Measurements from ENCODE around the gene MYO1E. TPM values are rescaled to one million over a fixed set of nuclear protein-coding genes. Genes with fewer than 3 reads are reported as not detected.

MYO1E gene
- total RNA-seq, 4 donors from 2014 or later = 23.3 to 99.8 (median 66.5) TPM

GRCh38 chr15:59124261-59124660 lies 248.4 kb downstream of the MYO1E start:
- Histone ChIP-seq H3K27me3 (no peaks in the 10 kb centered on the region), H3K4me3 (no peak overlapping the region), H3K36me3 (no peaks in the 10 kb centered on the region), H3K9me3 (no peaks in the 10 kb centered on the region), H3K27ac (no peak overlapping the region), H3K4me1 (no peaks in the 10 kb centered on the region)
- DNase-seq = no peak
- TF ChIP-seq CTCF (IDR thresholded peaks at IDR 0.05) (no peak), POLR2A (IDR thresholded peaks at IDR 0.05) (no peak)
- intact Hi-C loops (cut with DNase I; ENCODE audit: low total_unique reads) = no loop called here

GRCh38 chr15:59120937-59121336 lies 251.7 kb downstream of the MYO1E start:
- DNase-seq = no peak
- intact Hi-C loops (cut with DNase I; ENCODE audit: low total_unique reads) = no loop called here
- Histone ChIP-seq H3K27ac (no peak overlapping the region), H3K9me3 (no peaks in the 10 kb centered on the region), H3K27me3 (no peaks in the 10 kb centered on the region), H3K4me3 (no peak overlapping the region), H3K4me1 (no peaks in the 10 kb centered on the region), H3K36me3 (no peaks in the 10 kb centered on the region)
- no peak for TF ChIP-seq CTCF (IDR thresholded peaks at IDR 0.05)
- no peak for TF ChIP-seq POLR2A (IDR thresholded peaks at IDR 0.05)

GRCh38 chr15:59119625-59120024 lies 253.0 kb downstream of the MYO1E start:
- Histone ChIP-seq H3K4me3 (no peak overlapping the region), H3K36me3 (no peaks in the 10 kb centered on the region), H3K27me3 (no peaks in the 10 kb centered on the region), H3K4me1 (no peaks in the 10 kb centered on the region), H3K9me3 (no peaks in the 10 kb centered on the region), H3K27ac (no peak overlapping the region)
- TF ChIP-seq CTCF (IDR thresholded peaks at IDR 0.05) = no peak
- no peak for TF ChIP-seq POLR2A (IDR thresholded peaks at IDR 0.05)
- intact Hi-C loops (cut with DNase I; ENCODE audit: low total_unique reads) = no loop called here
- DNase-seq = no peak

GRCh38 chr15:59116771-59117170 lies 255.9 kb downstream of the MYO1E start:
- no peak for DNase-seq
- Histone ChIP-seq H3K36me3 (no peaks in the 10 kb centered on the region), H3K27me3 (no peaks in the 10 kb centered on the region), H3K4me3 (no peak overlapping the region), H3K27ac (no peak overlapping the region), H3K4me1 (no peaks in the 10 kb centered on the region), H3K9me3 (no peaks in the 10 kb centered on the region)
- TF ChIP-seq CTCF (IDR thresholded peaks at IDR 0.05) = no peak
- TF ChIP-seq POLR2A (IDR thresholded peaks at IDR 0.05) = no peak
- intact Hi-C loops (cut with DNase I; ENCODE audit: low total_unique reads) = no loop called here

GRCh38 chr15:59116141-59116540 lies 256.5 kb downstream of the MYO1E start:
- Histone ChIP-seq H3K27me3 (no peaks in the 10 kb centered on the region), H3K4me3 (no peak overlapping the region), H3K27ac (no peak overlapping the region), H3K9me3 (no peaks in the 10 kb centered on the region), H3K4me1 (no peaks in the 10 kb centered on the region), H3K36me3 (no peaks in the 10 kb centered on the region)
- DNase-seq = no peak
- TF ChIP-seq POLR2A (IDR thresholded peaks at IDR 0.05) = no peak
- no peak for TF ChIP-seq CTCF (IDR thresholded peaks at IDR 0.05)
- intact Hi-C loops (cut with DNase I; ENCODE audit: low total_unique reads) = no loop called here

Measured in uterus (tissue), 4 donors.